NCI-H2029 treated with DMSO at 0.1 percent for 48 hours (cell line): ENCODE measurements around the gene FRAS1.
"Not testable (repeated sequence)": the region's sequence is repeated elsewhere in the genome, so short reads cannot be mapped to it uniquely, and the experiment has no call there.

Experiments used
- DNase-seq: peaks from one replicate; lab custom pipeline; 2025; lab: John Stamatoyannopoulos, UW

FRAS1 gene

DNA sequence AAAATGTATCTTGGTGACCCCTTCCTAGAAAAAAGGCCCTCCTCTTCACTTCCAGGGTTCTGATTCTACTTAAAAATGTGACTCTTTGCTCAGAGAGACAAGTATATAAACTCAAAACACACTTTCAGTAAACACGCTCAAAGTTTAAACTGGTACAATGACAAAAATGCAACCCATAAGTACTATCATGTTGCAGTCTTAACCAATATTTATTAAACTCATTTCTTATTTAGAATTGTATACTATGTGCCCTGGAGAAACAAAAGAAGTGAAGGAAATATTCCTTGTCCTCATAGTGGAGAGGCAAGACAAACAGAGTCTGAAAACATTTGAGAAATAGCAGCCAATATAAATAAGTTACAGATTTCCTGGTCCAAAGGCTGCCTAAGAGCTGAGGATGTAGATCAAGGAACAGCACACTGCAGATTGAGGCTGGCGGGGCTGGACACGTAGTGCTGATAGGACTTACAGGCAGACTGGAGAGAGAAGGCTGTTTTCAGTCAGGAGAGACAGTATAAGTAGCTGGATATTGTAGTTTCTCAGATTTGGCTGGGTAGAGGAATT is 455.3 kb downstream of the FRAS1 start:
- DNase-seq = no peak

DNA sequence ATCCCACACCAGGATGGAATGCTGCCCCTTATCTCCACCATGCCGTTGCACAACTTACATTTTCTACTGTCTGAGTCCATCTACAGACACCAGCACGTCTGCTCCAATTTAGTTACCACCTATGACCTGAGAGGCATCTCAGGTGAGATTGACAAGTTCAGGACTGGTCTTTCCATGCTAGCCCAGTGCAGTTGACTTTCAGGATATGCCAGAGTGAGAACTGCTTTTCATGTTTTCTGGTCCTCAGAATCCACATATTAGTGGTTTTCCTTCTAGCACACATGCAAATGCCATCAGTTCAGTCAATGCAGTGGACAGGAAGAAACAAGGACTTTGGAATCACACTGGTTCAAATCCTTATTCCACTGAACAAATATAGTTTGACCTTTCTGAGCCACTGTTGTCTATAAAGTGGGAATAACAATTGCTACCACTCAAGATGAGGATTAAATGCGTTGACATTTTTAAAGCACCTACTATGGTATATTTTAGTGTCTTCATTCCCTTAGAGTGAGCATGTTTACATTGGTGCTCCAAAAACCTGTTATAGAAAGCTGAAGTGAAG is 456.4 kb downstream of the FRAS1 start:
- DNase-seq = no peak

DNA sequence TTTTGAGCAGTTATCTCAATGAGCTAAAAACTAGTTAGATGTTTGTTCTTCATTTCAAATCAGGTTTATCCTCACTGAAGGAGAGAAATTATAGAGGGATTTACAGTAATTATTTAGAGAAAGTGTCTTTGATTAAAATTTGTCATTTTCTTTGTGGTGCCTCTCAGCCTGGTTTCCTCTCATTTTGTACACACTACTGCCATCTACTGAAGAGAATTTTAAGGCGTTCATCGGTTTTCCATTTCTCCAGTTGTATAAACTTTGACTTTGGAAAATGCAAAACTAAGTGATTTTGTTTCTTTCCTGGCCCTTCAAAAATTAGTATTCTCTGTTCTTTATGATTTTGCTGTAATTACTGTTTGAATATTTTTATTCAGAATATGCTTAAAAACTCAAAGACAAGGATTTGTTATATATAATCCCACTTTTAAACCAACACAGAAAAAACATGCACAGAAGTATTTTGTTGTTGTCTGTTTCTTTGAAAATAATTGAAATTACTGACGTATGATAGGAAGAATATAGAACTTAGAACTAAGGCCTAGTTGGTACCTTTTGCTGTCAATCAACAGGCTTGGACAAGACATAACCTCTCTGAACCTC is 460.0 kb downstream of the FRAS1 start:
- DNase-seq = peak; percentile 6

DNA sequence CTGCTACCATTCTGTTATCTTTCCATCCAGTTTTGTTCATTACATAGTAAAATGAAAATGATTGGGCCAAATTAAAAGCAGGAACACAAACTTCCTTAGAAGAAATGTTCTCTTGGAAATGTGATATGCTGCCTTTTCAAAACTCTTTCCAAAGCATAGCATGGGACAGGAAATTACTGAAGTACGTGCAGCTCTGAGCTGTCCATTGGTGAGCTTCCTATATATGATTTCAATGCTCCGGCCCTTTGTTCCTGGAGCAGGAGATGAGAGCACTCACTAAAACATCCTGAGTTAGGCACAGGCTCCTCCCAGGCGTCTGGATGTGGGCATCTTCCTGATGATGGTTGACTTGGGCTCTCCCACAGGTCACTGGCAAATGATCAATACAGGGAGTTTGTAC is 461.4 kb downstream of the FRAS1 start:
- no peak for DNase-seq

DNA sequence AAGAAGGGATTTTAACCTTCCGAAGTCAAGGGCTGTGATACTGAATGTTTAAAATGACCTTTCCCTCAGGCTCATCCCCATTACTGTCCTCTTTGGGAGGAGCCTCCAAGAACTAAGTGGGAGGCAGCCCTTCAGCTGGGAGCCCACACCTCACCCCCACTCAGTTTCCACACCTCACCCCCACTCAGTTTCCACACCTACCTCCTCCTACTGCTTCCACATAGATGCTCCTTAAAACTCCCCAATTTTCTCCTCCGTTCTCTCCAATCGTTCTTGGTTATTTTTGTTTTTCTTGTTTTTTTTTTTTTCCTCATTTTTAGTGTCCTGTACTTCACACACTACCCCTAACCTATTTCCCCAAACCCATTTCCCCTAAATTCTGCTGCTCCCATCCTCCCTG is 462.8 kb downstream of the FRAS1 start:
- no peak for DNase-seq

DNA sequence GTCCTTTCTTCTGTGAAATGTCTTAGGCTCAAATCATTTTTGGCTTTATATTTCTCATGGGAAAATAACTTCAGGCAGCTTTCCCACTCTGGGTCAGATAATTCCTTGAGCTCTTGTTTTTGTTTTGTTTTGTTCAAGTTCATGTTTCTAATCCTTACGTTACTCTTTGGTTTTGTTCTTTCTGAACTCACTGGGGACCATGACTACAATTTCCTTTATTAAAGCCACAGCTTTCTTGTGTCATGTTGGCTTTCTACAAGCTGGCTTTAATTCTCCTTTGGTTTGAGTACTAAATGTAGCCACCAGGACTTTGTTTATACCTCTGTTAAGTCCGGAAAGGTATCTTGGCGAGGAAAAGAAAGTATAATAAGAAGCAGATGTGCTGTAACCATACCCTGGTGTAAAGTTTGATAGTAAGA is 463.7 kb downstream of the FRAS1 start:
- no peak for DNase-seq

DNA sequence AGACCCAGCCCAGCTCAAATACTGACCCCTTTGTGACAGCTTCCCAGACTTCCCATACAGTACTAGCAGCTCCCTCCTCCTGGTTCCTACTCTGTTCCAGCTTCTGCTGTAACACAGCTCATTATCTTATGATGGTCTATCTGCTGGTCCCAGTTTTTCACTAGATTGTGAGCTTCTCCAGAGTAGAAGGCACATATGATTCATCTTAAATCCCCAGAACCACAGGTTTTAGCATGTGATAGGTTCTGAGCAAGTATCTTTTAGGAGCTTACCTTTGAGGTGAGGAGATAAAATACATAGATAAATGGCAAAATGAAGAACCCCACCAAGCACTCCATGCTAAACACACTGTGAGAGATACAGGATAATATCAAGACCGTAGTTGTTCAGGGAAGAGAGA is 466.9 kb downstream of the FRAS1 start:
- no peak for DNase-seq

DNA sequence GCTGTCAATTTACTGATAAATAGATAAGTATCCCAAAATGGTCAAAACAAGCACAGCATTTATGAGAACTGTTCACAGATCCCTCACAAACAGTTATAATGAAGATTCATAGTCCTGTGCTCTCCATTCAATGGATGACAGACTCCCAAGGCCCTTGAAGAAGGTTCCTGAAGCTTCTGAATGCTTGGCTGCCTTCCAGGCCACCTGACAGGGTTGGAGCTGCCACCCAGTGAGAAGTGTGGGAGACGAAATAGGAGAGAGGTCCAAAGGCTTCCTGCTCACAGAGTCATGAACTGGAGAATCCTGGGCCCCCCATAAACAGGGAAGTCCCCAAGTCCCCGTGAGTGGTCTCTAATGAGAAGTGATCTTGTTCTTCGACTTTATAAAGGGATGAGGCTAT is 468.4 kb downstream of the FRAS1 start:
- no peak for DNase-seq

DNA sequence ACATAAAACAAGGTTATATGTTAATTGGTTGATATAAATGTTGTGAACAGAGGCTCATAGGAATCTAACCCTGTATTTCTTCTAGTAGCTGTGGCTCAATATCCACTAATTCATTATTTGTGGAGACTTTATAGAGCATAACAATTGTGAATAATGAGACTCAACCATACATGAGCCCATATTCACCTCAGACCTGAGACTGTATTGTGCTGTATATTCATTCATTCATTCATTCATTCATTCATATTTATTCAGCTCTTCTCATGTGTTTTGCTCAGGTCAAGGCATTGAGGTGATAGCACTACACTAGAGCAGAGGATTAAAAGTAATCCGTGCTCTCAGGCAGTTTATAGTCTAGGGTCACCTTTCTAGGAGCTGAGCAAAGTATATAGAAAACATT is 470.0 kb downstream of the FRAS1 start:
- no peak for DNase-seq

DNA sequence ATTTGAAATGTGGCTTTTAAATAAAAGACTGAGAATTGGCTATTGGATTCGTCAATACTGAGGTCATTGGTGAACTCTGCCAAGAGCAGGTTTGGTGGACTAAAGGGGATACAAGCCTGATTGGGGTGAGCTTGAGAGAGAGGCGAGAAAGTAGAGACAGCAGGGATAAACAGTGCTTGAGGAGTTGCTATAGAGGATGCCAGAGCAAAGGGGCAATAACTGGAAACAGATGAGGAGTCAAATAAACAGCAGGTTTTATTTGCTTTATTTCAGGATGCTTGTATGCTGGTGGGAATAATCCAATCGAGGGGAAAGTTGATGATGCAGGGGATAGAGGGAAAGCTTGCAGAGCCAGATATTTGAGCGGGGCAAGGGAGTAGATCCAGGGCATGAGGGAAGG is 470.4 kb downstream of the FRAS1 start:
- DNase-seq = no peak

DNA sequence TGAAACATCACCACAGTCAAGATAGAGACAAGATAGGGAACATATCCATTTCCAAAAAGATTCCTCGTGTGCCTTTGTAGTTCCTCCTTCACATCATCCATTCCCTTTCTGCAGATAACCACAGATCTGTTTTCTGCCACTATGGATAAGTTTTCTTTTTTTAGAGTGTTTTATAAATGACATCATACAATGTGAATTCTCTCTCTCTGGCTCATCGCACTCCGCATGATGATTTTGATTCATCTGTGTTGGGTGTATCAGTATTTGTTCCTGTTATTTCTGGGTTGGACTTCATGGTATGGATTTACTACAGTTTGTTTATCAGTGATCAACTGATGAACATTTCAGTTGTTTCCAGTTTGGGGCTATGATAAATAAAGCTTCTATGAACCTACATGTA is 471.2 kb downstream of the FRAS1 start:
- DNase-seq = no peak

DNA sequence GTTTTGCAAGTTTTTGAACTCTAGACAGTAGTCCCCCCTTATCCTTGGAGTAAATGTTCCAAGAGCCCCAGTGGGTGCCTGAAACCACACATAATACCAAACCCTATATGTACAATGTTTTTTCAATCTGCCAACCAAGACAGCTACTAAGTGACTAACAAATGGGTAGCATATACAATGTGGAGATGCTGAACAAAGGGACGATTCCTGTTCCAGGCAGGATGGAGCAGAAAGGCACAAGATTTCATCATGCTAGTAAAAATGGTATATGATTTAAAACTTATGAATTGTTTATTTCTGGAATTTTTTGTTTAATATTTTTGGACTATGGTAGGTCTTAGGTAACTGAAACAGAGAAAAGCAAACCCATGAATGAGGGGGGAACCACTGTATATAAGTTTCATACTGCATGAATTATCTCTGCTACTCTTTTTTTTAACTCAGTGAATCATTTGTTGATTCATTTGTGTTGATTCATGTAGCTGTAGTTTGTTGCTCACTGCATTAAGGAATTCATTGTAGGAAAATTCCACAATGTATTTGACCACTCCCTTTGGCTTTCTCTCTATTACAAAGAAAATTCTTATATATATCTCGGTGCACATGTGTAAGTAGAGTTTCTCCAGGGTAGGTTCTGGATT is 472.6 kb downstream of the FRAS1 start:
- no peak for DNase-seq

DNA sequence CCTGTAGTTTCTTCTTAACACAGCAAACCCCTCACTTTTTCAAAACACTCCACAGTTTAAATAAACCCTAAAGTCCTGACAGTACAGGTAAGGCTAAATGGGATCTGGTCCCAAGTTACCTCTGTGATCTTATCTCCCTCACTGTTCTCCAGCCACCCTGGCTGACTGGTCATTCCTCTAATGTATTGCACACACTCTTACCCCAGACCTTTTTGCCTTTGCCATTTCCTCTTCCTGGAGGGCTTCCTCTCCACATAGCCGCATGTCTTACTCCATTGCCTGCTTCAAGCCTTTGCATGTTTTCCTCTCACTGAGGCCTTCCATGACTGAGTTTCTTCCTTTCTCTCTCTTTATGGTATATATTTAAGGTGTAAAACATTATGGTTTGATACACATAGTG is 474.9 kb downstream of the FRAS1 start:
- no peak for DNase-seq

DNA sequence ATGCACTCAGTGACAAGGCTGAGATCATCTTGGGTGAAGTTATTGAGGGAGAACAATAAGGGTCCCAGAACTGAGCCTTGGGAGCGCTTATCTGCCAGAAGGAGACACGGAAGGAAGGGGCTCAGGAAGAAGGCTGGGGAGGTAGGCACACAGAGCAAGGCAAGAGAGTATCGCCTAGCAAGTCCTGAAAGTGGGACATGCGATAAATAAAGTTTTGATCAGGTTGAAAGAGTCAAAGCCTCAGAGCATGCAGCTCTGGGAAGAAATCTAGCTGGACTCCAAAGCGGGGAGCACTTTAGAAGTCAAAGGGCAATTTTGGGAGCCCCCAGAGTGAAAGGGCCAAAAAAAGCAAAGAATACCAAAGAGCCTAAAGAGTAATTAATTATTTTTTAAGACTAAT is 476.7 kb downstream of the FRAS1 start:
- DNase-seq = no peak

DNA sequence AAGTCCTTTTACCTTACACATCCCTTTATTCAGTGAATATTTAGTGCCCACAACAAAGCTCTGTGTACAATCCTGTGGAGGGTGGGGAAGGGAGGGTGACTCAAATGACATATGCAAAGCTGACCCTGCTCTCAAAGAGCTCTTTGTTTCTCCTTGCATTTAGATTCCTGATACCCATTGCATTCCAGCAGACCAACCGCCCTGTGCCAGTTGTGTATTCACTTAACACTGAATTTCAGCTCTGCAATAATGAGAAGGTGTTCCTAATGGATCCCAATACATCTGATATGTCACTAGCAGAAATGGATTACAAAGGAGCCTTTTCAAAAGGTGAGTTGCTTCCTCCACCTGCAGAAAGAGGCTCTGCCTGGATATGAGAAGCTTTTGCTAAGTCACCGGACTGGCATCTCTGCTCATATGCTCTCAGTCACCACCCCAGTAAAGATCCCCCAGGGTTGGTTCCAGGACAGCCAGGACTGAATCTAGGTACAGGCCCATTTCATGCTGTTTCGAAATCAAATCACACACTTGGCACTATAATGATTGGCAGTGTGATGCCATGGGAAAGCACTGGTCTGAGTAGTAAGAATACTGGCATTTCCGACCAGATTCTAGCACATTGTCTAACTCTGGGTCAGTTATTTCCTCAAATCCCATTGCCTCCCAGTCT is 477.3 kb downstream of the FRAS1 start:
- DNase-seq = no peak

DNA sequence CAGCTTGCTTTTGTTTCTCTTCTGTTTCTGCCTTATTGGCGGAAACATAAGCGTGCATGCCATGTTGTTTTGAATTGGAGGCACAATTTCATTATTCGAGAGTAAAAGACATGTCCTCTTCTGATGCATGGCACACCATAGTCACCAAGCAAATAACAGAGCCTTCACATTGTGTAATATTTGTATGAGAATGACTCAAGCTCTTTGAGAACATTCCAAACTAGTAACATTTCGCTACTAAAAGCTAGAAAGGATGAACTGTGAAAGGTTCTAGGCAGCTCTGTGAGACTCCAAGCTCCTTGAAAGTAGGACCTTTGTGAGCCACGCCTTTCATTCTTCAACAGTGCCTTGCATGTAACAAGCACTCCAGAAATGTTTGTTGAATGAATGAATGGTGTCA is 485.2 kb downstream of the FRAS1 start:
- no peak for DNase-seq

DNA sequence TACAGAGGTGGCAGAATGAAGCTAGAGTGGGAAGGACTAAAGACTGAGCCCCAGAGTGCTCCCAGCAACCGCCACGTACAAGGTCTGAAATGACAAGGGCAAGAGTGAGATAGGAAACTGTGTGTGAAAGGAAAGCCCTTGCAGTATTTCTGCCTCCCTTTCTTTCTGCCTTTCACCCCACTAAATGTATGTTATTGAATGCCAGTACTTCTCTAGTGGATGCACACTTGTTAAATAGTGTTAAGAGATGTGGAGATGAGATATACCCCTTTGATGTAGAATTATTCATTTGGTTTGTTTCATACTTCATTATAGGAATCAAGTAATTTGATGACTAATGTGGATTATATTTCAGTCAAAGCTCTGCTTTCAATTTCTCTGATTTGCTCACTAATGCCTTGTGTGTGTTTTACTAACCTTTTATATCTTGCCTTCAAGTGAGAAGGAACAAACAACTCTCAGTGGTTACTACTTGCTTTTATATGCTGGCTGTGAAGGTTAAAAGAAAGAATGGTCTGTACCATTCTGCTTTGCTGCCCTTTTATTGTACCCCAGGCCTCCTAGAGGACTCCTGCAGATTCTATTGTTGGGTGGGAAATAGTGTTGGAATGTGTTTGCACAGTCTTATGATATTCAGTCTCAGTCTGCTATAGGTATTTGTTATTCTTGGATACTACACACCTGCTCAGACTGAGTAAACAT is 486.5 kb downstream of the FRAS1 start:
- no peak for DNase-seq

DNA sequence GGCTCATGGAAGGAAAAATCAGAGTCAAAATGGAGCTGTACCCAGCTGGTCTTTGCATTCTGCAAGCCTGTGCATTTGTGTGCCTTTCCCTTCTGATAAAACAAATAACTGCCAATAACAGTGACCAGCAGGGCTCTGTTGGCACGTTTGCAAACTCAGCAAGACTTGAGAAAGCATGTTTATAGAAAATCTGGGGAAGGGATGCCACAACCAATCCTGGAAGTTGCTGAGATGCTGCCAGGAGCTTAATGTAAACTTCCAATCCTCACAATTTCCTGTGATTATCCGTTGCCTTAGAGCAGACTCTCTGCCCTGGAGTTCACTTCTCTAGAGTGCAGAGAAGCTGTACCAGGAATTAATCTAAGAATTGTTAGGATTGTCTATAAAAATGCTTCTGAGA is 487.6 kb downstream of the FRAS1 start:
- no peak for DNase-seq

DNA sequence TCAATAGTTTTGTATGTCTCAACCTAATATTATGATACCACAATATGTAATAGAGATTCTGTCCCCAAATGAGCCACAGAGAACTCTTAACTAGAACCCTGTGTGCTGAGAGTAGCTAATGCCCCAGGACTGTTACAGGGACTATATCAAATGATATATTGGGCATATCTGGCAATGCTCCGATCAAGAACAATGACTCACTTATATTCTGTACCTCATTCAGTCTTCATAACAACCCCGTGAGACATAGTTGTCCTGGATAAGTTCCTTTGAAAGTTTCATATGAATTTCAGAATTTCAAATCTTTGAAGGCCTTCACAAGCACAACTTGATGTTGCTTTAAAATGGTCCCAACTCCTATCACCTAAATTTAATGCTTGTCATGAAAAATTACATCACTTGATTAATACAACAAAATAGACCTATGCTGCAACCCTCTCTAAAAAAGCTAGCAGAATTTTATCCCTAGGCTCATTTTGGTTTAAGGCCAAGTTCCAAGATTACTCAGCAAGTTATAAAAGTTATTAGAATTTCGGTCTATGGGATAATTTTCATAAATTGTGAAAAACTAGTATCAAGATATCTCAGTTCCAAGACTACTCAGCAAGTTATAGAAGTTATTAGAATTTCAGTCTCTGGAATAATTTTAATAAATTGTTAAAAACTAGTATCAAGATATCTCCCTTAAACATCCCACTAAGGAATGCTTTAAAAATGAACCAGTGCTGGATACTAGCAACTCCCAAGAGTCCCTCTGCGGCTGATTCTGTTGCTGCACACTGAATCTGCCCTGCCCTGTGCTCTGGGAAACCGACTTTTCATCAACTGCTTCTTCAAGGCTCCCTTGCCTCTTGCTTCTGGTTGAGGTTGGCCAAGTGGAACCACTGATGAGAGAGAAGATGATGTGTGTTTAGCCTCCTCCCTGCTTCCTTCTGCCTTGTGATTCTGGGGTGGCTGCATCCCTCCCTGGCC is 488.4 kb downstream of the FRAS1 start:
- DNase-seq = no peak

DNA sequence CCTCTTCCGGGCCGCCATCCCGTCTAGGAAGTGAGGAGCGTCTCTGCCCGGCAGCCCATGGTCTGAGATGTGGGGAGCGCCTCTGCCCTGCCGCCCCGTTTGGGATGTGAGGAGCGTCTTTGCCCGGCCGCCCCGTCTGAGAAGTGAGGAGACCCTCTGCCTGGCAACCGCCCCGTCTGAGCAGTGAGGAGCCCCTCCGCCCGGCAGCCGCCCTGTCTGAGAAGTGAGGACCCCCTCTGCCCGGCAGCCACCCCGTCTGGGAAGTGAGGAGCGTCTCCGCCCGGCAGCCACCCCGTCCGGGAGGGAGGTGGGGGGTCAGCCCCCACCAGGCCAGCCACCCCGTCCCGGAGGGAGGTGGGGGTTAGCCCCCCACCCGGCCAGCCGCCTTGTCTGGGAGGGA is 490.8 kb downstream of the FRAS1 start:
- not testable (repeated sequence) for DNase-seq

DNA sequence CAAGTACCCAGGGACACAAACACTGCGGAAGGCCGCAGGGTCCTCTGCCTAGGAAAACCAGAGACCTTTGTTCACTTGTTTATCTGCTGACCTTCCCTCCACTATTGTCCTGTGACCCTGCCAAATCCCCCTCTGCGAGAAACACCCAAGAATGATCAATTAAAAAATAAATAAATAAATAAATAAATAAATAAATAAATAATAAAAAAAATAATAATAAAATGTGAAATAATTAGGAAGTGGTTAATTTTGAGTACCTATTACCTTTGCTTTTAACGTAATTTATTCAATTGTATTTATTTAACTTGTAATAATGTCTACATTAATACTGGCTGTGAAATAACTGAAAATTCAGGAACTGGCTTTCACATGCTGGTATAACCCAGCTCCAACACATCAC is 491.8 kb downstream of the FRAS1 start:
- DNase-seq = not testable (repeated sequence)
